Fibroblast of lung (primary cell): ENCODE data around the gene HNF4A. TPM values are rescaled to one million over a fixed set of nuclear protein-coding genes. Genes with fewer than 3 reads are reported as not detected.
"Not testable (repeated sequence)": the region's sequence is repeated elsewhere in the genome, so short reads cannot be mapped to it uniquely, and the experiment has no call there.

Experiments
- DNase-seq, 2 donors: peaks; one replicate each; pipeline versions ENCODE4 v3.0.0 to v3.0.0-alpha.2; 2010; ENCODE audit warnings: low read depth in 2 of 2
- H2AFZ ChIP-seq: 2 replicates; pipeline ENCODE4 v1.5.1; 2012; ENCODE audit warnings: low read length, control low read depth, inconsistent platforms
- H3K27ac ChIP-seq: 2 replicates; pipeline ENCODE4 v1.5.1; 2011; ENCODE audit warnings: low read length, control low read depth; ENCODE audit not compliant: insufficient read depth
- H3K27me3 ChIP-seq: 2 replicates; pipeline ENCODE4 v1.5.1; 2011; ENCODE audit warnings: mild to moderate bottlenecking, low read length; ENCODE audit not compliant: control insufficient read depth, insufficient read depth
- H3K36me3 ChIP-seq: 2 replicates; pipeline ENCODE4 v1.5.1; 2011; ENCODE audit warnings: low read length; ENCODE audit not compliant: control insufficient read depth, insufficient read depth
- H3K4me1 ChIP-seq: 2 replicates; pipeline ENCODE4 v1.5.1; 2011; ENCODE audit warnings: low read length; ENCODE audit not compliant: control insufficient read depth, insufficient read depth; ENCODE audit errors: extremely low read depth
- H3K4me2 ChIP-seq: 2 replicates; pipeline ENCODE4 v1.5.1; 2011; ENCODE audit warnings: low read length, control low read depth; ENCODE audit not compliant: insufficient read depth; ENCODE audit errors: extremely low read depth
- H3K4me3 ChIP-seq, 4 experiments: fragments of 200-600 bp in 1 of 4; sonication (generic) in 1 of 4; replicated peaks in 1 of 4; 2 replicates each; pipeline ENCODE4 v1.5.1; 2011 to 2016; ENCODE audit warnings: low read length in 4 of 4, low read depth in 3 of 4, mild to moderate bottlenecking in 3 of 4, control low read depth in 2 of 4, inconsistent platforms in 1 of 4, mixed read lengths in 1 of 4; ENCODE audit not compliant: insufficient read depth in 1 of 4; ENCODE audit errors: control extremely low read depth in 1 of 4
- H3K79me2 ChIP-seq: 2 replicates; pipeline ENCODE4 v1.5.1; 2012; ENCODE audit warnings: mild to moderate bottlenecking, low read length, inconsistent platforms; ENCODE audit not compliant: control insufficient read depth, insufficient read depth
- H3K9ac ChIP-seq: 2 replicates; pipeline ENCODE4 v1.5.1; 2011; ENCODE audit warnings: mild to moderate bottlenecking, low read length, control low read depth; ENCODE audit not compliant: insufficient read depth
- H3K9me3 ChIP-seq: 2 replicates; pipeline ENCODE4 v1.5.1; 2012; ENCODE audit warnings: low read depth, low read length; ENCODE audit not compliant: control insufficient read depth, insufficient read depth
- H4K20me1 ChIP-seq: 2 replicates; pipeline ENCODE4 v1.5.1; 2011; ENCODE audit warnings: low read length; ENCODE audit not compliant: control insufficient read depth, insufficient read depth; ENCODE audit errors: extremely low read depth
- CTCF ChIP-seq, 2 donors: IDR thresholded peaks in 1 of 2; conservative IDR thresholded peaks in 1 of 2; 1 replicate in 1 of 2; 2 replicates in 1 of 2; pipeline ENCODE4 v1.5.1; 2011 to 2012; ENCODE audit warnings: low read length in 2 of 2, control low read depth in 1 of 2, inconsistent platforms in 1 of 2, low read depth in 1 of 2, mild to moderate bottlenecking in 1 of 2
- EZH2 ChIP-seq: IDR thresholded peaks from 2 replicates; pipeline ENCODE4 v1.5.1; 2012; ENCODE audit warnings: low read length, control low read depth, mild to moderate bottlenecking; ENCODE audit errors: missing control alignments
- polyA plus RNA-seq, 2 donors: library from polyadenylated mRNA; depleted of rRNA in 1 of 2; stranded (reverse) in 1 of 2; unstranded in 1 of 2; fragments of >200 nt; gene quantifications; 2 replicates each; pipeline ENCODE4 v1.2.1, GENCODE V29; 2011 to 2012; ENCODE audit warnings: missing spikeins in 1 of 2
- total RNA-seq: library from RNA; depleted of rRNA; stranded (reverse); fragments of >200 nt; gene quantifications from 2 replicates; pipeline ENCODE4 v1.2.1, GENCODE V29; 2014

HNF4A gene
- total and polyA plus RNA-seq, 2 donors (not counting 1 experiment from before 2014, with no cell fraction given): not detected

DNA sequence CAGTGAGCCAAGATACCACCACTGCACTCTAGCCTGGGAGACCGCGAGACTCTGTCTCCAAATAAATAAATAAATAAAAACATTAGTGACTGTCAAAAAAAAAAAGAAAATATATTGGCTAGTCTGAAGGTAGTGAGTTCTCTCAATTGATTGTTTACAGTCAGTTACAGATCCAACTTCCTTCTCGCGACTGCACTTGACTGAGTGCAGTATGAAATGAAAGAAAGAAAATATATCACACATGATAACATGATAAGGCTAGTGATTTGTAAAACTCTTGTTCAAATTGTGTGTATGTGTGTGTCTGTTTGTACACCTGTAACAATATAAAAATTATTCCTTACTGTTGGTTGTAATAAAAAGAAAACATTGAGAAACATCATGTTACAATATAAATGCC is 10.8 kb upstream of the HNF4A start:
- TF ChIP-seq EZH2: no peak
- no peak for TF ChIP-seq CTCF (conservative IDR thresholded peaks at IDR 0.05 in 1 of 2, IDR thresholded peaks at IDR 0.05 in 1 of 2; ENCODE audit: low read depth in 1 of 2, low read length in 2 of 2)
- H3K27me3 ChIP-seq: no peaks in the 10 kb centered on the region
- no peaks in the 10 kb centered on the region for H3K9me3 ChIP-seq
- H4K20me1 ChIP-seq: no peaks in the 10 kb centered on the region
- no peaks in the 10 kb centered on the region for H3K36me3 ChIP-seq
- H3K4me2 ChIP-seq: no peak overlapping the region
- no peaks in the 10 kb centered on the region for H3K4me1 ChIP-seq
- DNase-seq: no peak
- no peak overlapping the region for H3K4me3 ChIP-seq
- H3K27ac ChIP-seq: no peak overlapping the region
- H3K9ac ChIP-seq: no peak overlapping the region
- no peaks in the 10 kb centered on the region for H3K79me2 ChIP-seq
- no peak overlapping the region for H2AFZ ChIP-seq

DNA sequence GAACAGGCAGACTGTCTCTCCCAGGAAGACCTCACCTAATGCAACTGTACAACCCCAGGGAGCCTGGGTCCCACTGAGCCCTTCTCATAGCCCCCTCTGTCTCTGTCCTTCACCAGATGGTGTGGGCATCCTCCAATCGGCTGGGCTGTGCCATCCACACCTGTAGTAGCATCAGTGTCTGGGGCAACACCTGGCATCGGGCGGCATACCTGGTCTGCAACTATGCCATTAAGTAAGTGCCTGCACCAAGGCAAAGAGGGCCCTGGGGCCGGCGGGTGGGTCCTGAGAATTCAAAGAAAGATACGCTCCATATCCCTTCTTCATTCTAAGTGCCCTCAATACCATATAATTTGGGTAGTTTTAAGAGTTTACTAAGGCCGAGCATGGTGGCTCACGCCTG is 10.4 kb upstream of the HNF4A start:
- no peak for TF ChIP-seq EZH2
- TF ChIP-seq CTCF (conservative IDR thresholded peaks at IDR 0.05 in 1 of 2, IDR thresholded peaks at IDR 0.05 in 1 of 2; ENCODE audit: low read depth in 1 of 2, low read length in 2 of 2): no peak
- Histone ChIP-seq H3K9ac (no peak overlapping the region), H3K4me2 (no peak overlapping the region), H2AFZ (no peak overlapping the region), H3K27me3 (no peaks in the 10 kb centered on the region), H3K4me3 (no peak overlapping the region), H3K27ac (no peak overlapping the region), H3K36me3 (no peaks in the 10 kb centered on the region), H4K20me1 (no peaks in the 10 kb centered on the region), H3K9me3 (no peaks in the 10 kb centered on the region), H3K4me1 (no peaks in the 10 kb centered on the region), H3K79me2 (no peaks in the 10 kb centered on the region)
- DNase-seq: no peak

DNA sequence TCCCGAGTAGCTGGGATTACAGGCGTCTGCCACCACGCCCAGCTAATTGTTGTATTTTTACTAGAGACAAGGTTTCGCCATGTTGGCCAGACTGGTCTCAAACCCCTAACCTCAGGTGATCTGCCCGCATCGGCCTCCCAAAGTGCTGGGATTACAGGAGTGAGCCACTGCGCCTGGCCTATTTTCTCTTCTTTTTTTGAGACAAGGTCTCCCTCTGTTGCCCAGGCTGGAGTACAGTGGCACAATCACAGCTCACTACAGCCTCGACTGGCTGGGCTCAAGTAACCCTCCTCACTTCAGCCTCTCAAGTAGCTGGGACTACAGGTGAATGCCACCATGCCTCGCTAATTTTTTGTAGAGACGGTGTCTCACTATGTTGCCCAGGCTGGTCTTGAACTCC is 9.6 kb upstream of the HNF4A start:
- H3K4me2 ChIP-seq, H3K27me3 ChIP-seq, H3K4me1 ChIP-seq, H3K9ac ChIP-seq, H3K9me3 ChIP-seq, H3K79me2 ChIP-seq, DNase-seq, H3K36me3 ChIP-seq, H3K27ac ChIP-seq, H3K4me3 ChIP-seq, H4K20me1 ChIP-seq, H2AFZ ChIP-seq: not testable (repeated sequence)
